CD4-positive, alpha-beta memory T cell (primary cell): Measurements from ENCODE around the gene EPHB2. TPM values are rescaled to one million over a fixed set of nuclear protein-coding genes. Genes with fewer than 3 reads are reported as not detected.

Experiments
- CTCF ChIA-PET: fragments of 350-600 bp; sonication (Branson Sonifier 250); formaldehyde crosslinking; loops from one replicate; lab custom pipeline; 2021; ENCODE audit warnings: inconsistent platforms; ENCODE audit not compliant: partially characterized antibody; lab: Charles Lee
- POLR2A ChIA-PET: fragments of 350-600 bp; sonication (Branson Sonifier 250); formaldehyde crosslinking; loops from one replicate; lab custom pipeline; 2021; ENCODE audit not compliant: partially characterized antibody; lab: Charles Lee
- DNase-seq, 5 donors: peaks; one replicate each; pipeline versions ENCODE4 v3.0.0 to v3.0.0-alpha.2; 2020 to 2022; ENCODE audit warnings: mixed read lengths in 1 of 5
- H3K27ac ChIP-seq: one replicate; pipeline ENCODE4 v1.7.0; 2013; ENCODE audit warnings: low read depth, low read length
- H3K27me3 ChIP-seq: 2 replicates; pipeline ENCODE4 v1.7.0; 2013; ENCODE audit warnings: mild to moderate bottlenecking, low read length, moderate library complexity; ENCODE audit not compliant: insufficient read depth
- H3K36me3 ChIP-seq: 2 replicates; pipeline ENCODE4 v1.7.0; 2013; ENCODE audit warnings: mild to moderate bottlenecking, low read length, moderate library complexity; ENCODE audit not compliant: insufficient read depth
- H3K4me1 ChIP-seq: 2 replicates; pipeline ENCODE4 v1.7.0; 2013; ENCODE audit warnings: mild to moderate bottlenecking, low read length, moderate library complexity; ENCODE audit not compliant: insufficient read depth
- H3K4me3 ChIP-seq, 2 donors: one replicate each; pipeline ENCODE4 v1.7.0; 2013; ENCODE audit warnings: low read length in 2 of 2, mild to moderate bottlenecking in 1 of 2
- H3K9me3 ChIP-seq, 2 donors: one replicate each; pipeline ENCODE4 v1.7.0; 2013; ENCODE audit warnings: low read length in 2 of 2, control low read depth in 1 of 2; ENCODE audit not compliant: control insufficient read depth in 1 of 2
- H3K27ac Mint-ChIP-seq, 7 donors: one replicate each; pipeline ENCODE4 v1.8.0; 2020 to 2021; ENCODE audit warnings: mixed read lengths in 7 of 7, mild to moderate bottlenecking in 6 of 7, inconsistent platforms in 3 of 7, moderate library complexity in 3 of 7
- H3K27me3 Mint-ChIP-seq, 2 donors: one replicate each; pipeline ENCODE4 v1.8.0; 2020 to 2021; ENCODE audit warnings: mixed read lengths in 2 of 2
- H3K36me3 Mint-ChIP-seq, 2 donors: one replicate each; pipeline ENCODE4 v1.8.0; 2020 to 2021; ENCODE audit warnings: mixed read lengths in 2 of 2, inconsistent platforms in 1 of 2, mild to moderate bottlenecking in 1 of 2
- H3K4me1 Mint-ChIP-seq, 4 donors: one replicate each; pipeline ENCODE4 v1.8.0; 2020 to 2021; ENCODE audit warnings: mixed read lengths in 4 of 4, mild to moderate bottlenecking in 1 of 4
- H3K4me3 Mint-ChIP-seq, 8 donors: one replicate each; pipeline ENCODE4 v1.8.0; 2020 to 2021; ENCODE audit warnings: mixed read lengths in 8 of 8, mild to moderate bottlenecking in 7 of 8, moderate library complexity in 6 of 8, inconsistent platforms in 3 of 8
- H3K9me3 Mint-ChIP-seq, 8 donors: one replicate each; pipeline ENCODE4 v1.8.0; 2020 to 2021; ENCODE audit warnings: mixed read lengths in 8 of 8, mild to moderate bottlenecking in 5 of 8, inconsistent platforms in 3 of 8, moderate library complexity in 1 of 8
- intact Hi-C: fragments of 100-400 bp; cut with micrococcal nuclease; formaldehyde crosslinking; loops from one replicate; pipeline ENCODE4 v1.15.1; 2023
- polyA plus RNA-seq, 2 donors: library from polyadenylated mRNA; unstranded; fragments of 300-500 nt; fragmentation: Illumina TruSeq; gene quantifications; one replicate each; pipeline ENCODE4 v1.2.3, GENCODE V29; 2021
- total RNA-seq, 2 experiments: library from RNA; stranded (reverse); gene quantifications; one replicate each; pipeline ENCODE4 v1.2.3, GENCODE V29; 2021

Gene EPHB2
- total and polyA plus RNA-seq, 4 experiments from 2014 or later = 0.35 to 0.36 TPM; not detected in 2

DNA sequence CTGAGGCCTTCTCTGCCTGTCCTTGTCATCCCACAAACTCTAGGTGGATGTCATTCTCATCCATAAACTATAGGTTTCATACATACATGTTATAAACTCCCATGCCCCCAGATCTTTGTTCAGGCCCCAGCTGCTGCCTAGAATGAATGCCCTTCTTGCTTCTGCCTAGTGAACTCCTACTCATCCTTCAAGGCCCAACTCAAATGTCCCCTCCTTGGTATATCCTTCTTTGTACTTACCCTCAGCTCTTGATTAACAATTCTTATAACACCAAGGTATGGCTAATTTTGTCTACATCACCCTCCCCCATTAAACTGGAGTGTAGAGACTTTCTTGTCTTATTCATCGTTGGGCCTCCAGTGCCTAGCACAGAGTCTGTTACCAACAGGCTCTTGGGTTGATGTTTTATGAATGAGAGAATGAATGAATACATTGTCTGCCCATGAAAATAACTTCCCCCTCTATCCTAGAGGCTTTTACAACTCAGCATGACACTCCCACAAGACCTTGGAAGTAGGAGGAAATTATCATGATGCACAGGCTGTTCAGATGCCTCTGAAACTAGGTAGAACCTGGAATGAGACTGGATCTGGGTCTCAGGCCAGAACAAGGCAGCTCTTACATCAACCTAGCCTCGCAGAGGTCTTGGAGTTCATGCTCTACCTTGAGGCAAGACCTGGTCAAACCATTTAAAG lies 26.9 kb downstream of the EPHB2 start:
- no peaks in the 10 kb centered on the region for H3K9me3 Mint-ChIP-seq
- Histone ChIP-seq H3K4me1 (no peaks in the 10 kb centered on the region), H3K27me3 (no peaks in the 10 kb centered on the region), H3K4me3 (no peak overlapping the region), H3K27ac (no peak overlapping the region), H3K36me3 (no peaks in the 10 kb centered on the region), H3K9me3 (no peaks in the 10 kb centered on the region)
- intact Hi-C loops = no loop called here
- H3K36me3 Mint-ChIP-seq = no peaks in the 10 kb centered on the region
- no peaks in the 10 kb centered on the region for H3K4me1 Mint-ChIP-seq
- POLR2A ChIA-PET = no interaction called here
- CTCF ChIA-PET = no interaction called here
- H3K27me3 Mint-ChIP-seq = peaks cover 7 to 8% of the 10 kb centered on the region in 2 donors
- no peak overlapping the region for H3K27ac Mint-ChIP-seq
- no peak overlapping the region for H3K4me3 Mint-ChIP-seq
- DNase-seq = no peak

DNA sequence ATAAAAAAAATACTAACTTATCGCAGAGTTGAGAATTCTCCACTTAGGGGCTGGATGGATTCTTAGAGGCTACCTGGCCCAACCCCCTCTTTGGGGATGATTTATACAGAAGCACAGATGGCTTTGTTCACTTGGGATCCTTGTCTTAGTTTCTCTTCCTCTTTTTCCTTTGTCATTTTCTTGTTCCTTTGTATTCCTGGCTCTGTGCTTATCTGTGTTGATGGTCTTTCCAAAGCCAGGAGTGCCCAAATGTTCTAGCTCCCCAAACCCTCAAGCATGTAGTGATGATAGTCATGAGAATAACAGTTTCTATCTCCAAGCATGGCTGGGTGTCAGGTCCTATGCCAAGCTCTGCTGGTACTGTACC lies 27.4 kb downstream of the EPHB2 start:
- H3K9me3 ChIP-seq = no peaks in the 10 kb centered on the region
- ChIA-PET CTCF (no interaction called here), POLR2A (no interaction called here)
- H3K4me1 ChIP-seq = no peaks in the 10 kb centered on the region
- H3K9me3 Mint-ChIP-seq = no peaks in the 10 kb centered on the region
- peak overlapping the region in 1 of 7 donors; percentile 59 for H3K27ac Mint-ChIP-seq
- H3K4me3 Mint-ChIP-seq = no peak overlapping the region
- H3K36me3 ChIP-seq = no peaks in the 10 kb centered on the region
- H3K36me3 Mint-ChIP-seq = no peaks in the 10 kb centered on the region
- intact Hi-C loops = no loop called here
- H3K4me1 Mint-ChIP-seq = no peaks in the 10 kb centered on the region
- H3K4me3 ChIP-seq = no peak overlapping the region
- peaks cover 7 to 8% of the 10 kb centered on the region in 2 donors for H3K27me3 Mint-ChIP-seq
- H3K27ac ChIP-seq = no peak overlapping the region
- DNase-seq = no peak
- H3K27me3 ChIP-seq = no peaks in the 10 kb centered on the region

- no peak overlapping the region for H3K27ac Mint-ChIP-seq
- H3K4me1 Mint-ChIP-seq = no peaks in the 10 kb centered on the region
- POLR2A ChIA-PET = no interaction called here
- no peaks in the 10 kb centered on the region for H3K36me3 Mint-ChIP-seq
- Histone ChIP-seq H3K9me3 (no peaks in the 10 kb centered on the region), H3K4me1 (no peaks in the 10 kb centered on the region), H3K36me3 (no peaks in the 10 kb centered on the region), H3K27me3 (no peaks in the 10 kb centered on the region), H3K4me3 (no peak overlapping the region), H3K27ac (no peak overlapping the region)
- H3K4me3 Mint-ChIP-seq = no peak overlapping the region
- intact Hi-C loops = no loop called here
- no peaks in the 10 kb centered on the region for H3K9me3 Mint-ChIP-seq
- peaks cover 7 to 8% of the 10 kb centered on the region in 2 donors for H3K27me3 Mint-ChIP-seq
- CTCF ChIA-PET = no interaction called here
- no peak for DNase-seq
Observed at GRCh38 chr1:22738522-22738921, 27.9 kb downstream of the EPHB2 start.

GRCh38 chr1:22739648-22740385 lies 29.2 kb downstream of the EPHB2 start:
- POLR2A ChIA-PET = no interaction called here
- Mint-ChIP-seq H3K4me3 (no peak overlapping the region), H3K27ac (peak overlapping the region in 1 of 7 donors; percentile 3), H3K9me3 (no peaks in the 10 kb centered on the region), H3K27me3 (peaks cover 7 to 11% of the 10 kb centered on the region in 2 donors), H3K4me1 (no peaks in the 10 kb centered on the region), H3K36me3 (no peaks in the 10 kb centered on the region)
- Histone ChIP-seq H3K4me1 (no peaks in the 10 kb centered on the region), H3K27ac (no peak overlapping the region), H3K27me3 (no peaks in the 10 kb centered on the region), H3K4me3 (no peak overlapping the region), H3K36me3 (no peaks in the 10 kb centered on the region), H3K9me3 (no peaks in the 10 kb centered on the region)
- intact Hi-C loops = no loop called here
- CTCF ChIA-PET = no interaction called here
- DNase-seq = no peak

GRCh38 chr1:22741118-22741517 lies 30.5 kb downstream of the EPHB2 start:
- H3K4me1 ChIP-seq = no peaks in the 10 kb centered on the region
- no peaks in the 10 kb centered on the region for H3K4me1 Mint-ChIP-seq
- no peaks in the 10 kb centered on the region for H3K36me3 Mint-ChIP-seq
- H3K27ac Mint-ChIP-seq = no peak overlapping the region
- no peaks in the 10 kb centered on the region for H3K9me3 ChIP-seq
- H3K36me3 ChIP-seq = no peaks in the 10 kb centered on the region
- no peaks in the 10 kb centered on the region for H3K27me3 ChIP-seq
- H3K27ac ChIP-seq = no peak overlapping the region
- no peaks in the 10 kb centered on the region for H3K9me3 Mint-ChIP-seq
- H3K27me3 Mint-ChIP-seq = peaks cover 7 to 11% of the 10 kb centered on the region in 2 donors
- H3K4me3 Mint-ChIP-seq = no peak overlapping the region
- intact Hi-C loops = no loop called here
- ChIA-PET CTCF (no interaction called here), POLR2A (no interaction called here)
- no peak for DNase-seq
- no peak overlapping the region for H3K4me3 ChIP-seq

DNA sequence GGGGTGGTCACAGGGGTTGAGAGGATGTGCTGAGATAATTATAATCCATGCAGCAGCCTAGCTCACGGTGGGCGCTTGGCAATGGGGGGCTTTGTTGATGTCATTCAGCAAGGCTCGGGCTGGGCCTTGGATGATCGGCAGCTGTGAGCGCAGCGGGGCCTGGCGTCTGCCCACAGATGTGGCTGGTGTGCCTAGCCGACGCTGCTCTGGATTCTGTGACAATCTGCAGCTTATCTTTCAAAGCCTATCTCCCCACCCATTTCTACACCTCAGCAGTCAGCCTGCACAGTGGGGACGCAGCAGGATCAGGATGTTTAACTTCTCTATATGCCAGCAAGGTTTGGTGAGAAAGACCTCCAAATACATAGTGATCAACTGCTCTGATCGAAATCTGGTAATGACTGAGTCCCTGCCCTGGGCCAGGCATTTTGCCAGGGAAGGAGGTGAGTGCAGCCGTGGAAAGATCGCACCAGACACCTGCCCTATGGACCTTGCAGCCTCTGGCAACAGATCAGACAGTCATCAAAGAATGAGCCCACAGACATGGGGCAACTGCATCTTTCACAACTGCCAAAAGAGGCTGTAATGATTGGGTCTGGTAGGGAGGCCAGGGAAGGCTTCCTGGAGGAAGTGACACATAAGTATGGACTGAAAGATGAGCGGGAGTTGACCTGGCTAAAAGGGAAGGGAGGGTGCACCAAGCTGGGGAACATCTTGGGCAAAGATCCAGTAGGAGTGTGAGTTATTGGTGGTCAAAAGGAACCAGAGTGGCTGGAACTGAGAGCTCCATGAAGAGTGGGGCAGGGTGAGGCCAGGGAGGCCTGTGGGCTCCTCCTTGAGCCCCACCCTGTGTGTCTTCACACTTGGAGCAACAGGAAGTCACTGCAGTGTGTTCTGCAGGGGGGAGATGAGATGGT lies 35.3 kb downstream of the EPHB2 start:
- Mint-ChIP-seq H3K4me3 (no peak overlapping the region), H3K27me3 (peaks cover 4 to 11% of the 10 kb centered on the region in 2 donors), H3K4me1 (no peaks in the 10 kb centered on the region), H3K9me3 (no peaks in the 10 kb centered on the region), H3K36me3 (no peaks in the 10 kb centered on the region), H3K27ac (no peak overlapping the region)
- Histone ChIP-seq H3K27me3 (no peaks in the 10 kb centered on the region), H3K9me3 (no peaks in the 10 kb centered on the region), H3K4me1 (no peaks in the 10 kb centered on the region), H3K27ac (no peak overlapping the region), H3K36me3 (no peaks in the 10 kb centered on the region), H3K4me3 (no peak overlapping the region)
- ChIA-PET POLR2A (no interaction called here), CTCF (no interaction called here)
- no peak for DNase-seq
- intact Hi-C loops = no loop called here
